GM19324 (cell line): Measurements from ENCODE around the gene BST1.
A peak's percentile ranks its signal among the peaks of the same experiment; 100 is the strongest.

Source experiments
- ATAC-seq: cut with Tn5 transposase; IDR thresholded peaks from one replicate; pipeline ENCODE4 v1.9.1; 2021; ENCODE audit warnings: mild to moderate bottlenecking, moderate library complexity; ENCODE audit not compliant: unreplicated experiment, low FRiP score

The BST1 gene

DNA sequence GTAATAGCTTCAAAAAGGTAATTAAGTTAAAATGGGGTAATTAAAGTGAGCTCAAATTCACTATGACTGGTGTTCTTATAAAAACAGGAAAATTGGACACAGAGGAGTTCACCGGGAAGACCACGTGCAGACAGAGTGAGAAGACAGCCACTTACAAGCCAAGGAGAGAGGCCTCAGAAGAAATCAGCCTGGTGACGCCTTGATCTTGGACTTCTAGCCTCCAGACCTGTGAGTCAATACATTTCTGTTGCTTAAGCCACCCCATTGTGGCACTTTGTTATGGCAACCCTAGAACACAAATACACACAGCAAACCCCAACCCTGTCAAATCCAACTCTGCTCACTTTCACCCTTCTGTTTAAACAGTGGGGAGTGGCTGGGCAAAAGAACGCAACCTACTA lies 71.2 kb downstream of the BST1 start:
- no peak for ATAC-seq

DNA sequence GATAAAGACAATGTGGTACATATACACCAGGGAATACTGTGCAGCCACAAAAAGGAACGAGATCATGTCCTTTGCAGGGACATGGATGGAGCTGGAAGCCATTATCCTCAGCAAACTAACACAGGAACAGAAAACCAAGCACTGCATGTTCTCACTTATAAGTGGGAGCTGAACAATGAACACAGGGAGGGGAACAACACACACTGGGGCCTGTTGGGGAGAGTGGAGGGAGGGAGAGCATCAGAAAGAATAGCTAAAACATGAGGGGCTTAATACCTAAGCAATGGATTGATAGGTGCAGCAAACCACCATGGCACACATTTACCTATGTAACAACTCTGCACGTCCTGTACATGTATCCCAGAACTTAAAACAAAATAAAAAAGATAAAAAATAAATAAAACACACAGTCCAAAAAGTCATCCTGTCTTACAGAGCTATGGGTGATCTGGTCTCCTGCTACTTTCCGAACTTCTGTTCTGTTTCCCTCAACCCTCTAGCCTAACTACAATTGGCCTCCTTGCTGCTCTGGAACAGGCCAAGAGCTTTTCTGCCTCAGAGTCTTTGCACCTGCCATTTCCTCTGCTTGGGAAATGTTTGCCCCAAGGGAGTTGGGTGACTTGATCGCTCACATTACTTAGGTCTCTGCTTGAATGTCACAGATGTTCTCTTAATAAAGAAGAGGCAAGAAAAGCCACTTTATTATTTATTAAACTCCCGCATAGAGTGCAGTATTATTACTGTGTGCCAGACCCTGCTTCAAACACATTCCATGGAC lies 74.2 kb downstream of the BST1 start:
- ATAC-seq = no peak

DNA sequence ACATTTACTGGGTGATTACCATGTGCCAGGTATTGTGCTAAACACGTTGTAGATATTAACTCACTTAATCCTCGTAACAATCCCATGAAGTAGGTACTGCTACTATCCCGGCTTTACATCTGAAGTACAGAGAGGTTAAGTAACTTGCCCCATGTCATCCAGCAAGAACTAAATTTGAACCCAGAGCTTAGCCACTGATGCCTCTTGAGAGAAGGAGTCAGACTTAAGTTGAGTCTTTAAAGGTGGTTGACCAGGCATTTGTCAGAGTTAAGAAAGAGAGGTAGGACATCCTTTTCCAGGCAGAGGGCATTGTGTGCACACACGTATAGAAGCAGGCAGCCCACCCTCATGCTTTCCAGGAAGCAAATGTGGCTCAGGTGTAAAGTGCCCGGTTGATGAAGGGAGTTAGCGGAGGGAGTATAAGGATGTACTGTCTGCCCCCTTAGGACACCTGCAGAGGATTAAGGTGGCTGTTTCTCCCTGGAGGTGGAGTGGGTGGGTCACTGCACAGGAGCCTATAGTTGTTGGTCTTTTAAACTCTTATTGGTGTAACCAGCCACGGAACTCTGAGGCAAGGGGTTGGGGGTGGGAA lies 74.9 kb downstream of the BST1 start:
- no peak for ATAC-seq

DNA sequence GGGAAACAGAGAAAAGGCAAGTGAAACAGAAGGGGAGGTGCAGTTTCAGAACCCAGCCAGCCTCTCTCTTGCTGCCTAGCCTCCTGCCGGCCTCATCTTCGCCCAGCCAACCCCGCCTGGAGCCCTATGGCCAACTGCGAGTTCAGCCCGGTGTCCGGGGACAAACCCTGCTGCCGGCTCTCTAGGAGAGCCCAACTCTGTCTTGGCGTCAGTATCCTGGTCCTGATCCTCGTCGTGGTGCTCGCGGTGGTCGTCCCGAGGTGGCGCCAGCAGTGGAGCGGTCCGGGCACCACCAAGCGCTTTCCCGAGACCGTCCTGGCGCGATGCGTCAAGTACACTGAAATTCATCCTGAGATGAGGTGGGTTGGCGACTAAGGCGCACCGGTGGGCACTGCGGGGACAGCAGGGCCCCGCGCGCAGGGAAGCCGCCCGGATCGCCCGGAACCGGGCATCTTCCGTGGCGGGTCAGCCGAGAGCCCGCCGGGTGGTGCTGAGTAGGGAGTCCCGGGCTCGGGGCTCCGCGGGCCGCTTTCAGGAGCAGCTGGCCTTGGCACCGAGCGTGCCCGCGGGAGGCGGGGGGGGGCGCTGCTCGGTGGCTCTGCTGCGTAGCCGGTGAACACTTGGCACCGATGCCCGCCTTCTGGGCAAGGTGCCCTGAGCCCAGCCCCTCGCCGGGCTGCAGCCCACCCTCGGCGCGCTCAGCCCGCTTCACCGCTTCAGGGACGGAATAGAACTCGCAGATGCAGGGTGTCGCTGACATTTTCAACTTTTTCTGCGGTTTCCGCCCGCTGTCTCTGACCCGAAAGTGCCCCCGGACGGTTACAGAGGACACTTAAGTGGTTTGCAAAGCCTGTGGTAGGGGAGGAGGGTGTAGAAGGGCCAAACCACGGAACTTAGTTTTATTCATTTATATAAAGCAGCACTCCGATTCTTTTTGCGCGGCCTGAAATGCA lies 75.7 kb downstream of the BST1 start, which contains the start of gene CD38:
Gene CD38, plus strand, starts transcription at position 40 of the 953 bp plus-strand sequence. Its CDS starts 87 bp downstream, at position 127.
- peak; percentile 77 for ATAC-seq

DNA sequence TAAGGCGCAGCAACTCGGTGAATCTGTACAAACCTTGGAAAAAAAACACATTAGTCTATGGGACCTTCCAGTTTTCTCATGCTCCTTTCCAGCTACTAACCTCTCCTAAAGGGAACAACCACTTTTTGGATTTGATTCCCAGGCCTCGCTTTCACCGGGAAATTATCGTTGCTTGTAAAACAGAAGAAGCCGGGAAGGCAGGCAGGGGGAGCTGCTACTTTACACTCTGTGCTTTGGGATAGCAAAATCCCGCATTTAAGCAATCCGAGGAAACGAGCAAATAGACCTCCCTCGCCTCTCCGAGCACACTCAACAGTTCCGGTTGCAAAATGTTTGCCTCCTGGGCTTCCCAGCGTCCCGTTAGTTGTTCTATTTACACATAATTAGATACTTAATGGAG lies 76.4 kb downstream of the BST1 start:
- ATAC-seq = no peak

DNA sequence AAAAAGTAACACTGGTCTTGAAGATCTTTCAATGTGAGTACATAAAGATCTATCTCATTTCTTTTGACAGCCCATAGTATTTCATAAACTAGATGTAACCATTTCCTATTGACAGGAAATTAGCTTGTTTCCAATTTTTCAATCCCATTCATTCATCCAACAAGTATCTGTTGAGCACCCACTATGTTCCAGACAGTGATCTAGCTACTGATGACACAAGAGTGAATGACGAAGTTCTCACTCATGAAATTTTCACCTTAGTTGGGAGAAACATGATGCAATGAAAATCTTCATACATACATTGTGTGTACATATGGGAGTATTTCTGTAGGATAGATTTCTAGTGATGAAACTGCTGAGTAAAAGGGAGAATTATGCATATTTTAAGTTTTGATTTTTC lies 76.9 kb downstream of the BST1 start:
- no peak for ATAC-seq

DNA sequence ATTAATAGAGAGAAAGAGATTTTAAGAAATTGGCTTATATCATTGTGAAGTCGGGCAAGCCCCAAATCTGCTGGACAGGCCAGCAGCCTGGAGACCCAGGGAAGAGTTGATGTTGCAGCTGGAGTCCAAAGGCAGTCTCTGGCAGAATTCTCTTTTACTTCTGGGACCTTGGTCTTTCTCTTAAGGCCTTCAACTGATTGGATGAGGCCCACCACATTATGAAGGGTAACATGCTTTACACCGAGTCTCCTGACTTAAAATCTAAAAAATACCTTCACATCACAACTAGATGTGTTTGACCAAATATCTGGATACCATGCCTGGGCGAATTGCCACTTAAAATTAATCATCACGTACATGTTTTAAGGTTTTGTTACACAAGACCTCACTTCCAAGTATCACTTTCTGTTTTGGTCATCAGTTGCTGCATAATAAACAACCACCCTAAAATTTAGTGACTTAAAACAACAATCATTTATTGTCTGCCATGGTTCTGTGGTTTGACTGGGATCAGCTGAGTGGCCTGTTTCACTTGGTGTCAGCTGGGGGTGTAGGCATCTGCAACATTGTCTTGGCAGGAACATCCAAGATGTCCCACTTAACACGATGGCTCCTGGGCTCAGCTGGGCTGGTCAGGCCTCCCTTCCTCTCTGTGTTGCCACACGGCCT lies 78.7 kb downstream of the BST1 start:
- ATAC-seq = no peak
